Stimulated activated CD8-positive, alpha-beta memory T cell treated with anti-CD3 and anti-CD28 coated beads, Interleukin-15, amount 100 ng/mL, for 1 hour (primary cell): ENCODE measurements around the gene PVALEF.

ENCODE experiments used
- DNase-seq: peaks from one replicate; pipeline ENCODE4 v3.0.0-alpha.2; 2020; ENCODE audit warnings: low read depth

The PVALEF gene

DNA sequence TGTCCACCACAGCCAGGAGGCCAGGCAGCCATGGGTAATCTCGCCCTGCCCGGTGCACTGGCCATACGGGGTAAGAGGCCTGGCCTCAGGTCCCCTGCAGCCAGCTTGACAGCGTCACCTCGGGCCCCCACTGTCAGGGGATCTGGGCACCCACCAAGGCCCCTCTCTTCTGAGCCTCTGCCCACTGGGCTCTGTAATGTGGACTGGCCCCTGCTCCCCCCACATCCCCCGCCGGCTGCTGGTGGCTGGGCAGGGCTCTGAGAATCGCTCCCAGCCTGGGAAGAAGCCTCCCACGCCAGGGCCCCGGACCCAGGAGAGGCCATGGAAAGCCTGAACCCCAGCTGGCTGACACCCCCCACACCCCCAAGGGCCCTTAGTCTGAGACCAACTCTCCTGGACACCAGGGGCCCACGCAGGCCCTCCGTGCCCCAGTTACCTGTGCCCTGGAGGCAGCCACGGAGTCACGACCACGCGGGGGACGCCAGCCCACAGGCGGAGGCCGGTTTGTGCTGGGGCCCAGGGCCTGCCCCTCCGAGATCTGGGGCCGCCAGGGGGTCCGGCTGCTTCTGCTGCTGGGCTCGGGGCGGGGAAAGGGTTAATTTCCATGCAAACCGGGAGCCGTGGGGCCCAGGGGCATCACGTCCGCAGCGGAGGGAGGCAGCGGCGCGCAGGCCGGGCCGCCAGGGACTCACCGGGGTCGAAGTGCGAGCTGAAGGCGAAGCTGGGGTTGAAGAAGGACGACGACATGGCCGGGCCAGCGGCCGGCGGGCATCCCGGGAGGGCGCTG, at the start of gene PVALEF:
TSS of gene PVALEF (plus strand) at position 262 of the 787 bp plus-strand sequence. CDS start 15,720 bp downstream, outside the sequence.
- no peak for DNase-seq

DNA sequence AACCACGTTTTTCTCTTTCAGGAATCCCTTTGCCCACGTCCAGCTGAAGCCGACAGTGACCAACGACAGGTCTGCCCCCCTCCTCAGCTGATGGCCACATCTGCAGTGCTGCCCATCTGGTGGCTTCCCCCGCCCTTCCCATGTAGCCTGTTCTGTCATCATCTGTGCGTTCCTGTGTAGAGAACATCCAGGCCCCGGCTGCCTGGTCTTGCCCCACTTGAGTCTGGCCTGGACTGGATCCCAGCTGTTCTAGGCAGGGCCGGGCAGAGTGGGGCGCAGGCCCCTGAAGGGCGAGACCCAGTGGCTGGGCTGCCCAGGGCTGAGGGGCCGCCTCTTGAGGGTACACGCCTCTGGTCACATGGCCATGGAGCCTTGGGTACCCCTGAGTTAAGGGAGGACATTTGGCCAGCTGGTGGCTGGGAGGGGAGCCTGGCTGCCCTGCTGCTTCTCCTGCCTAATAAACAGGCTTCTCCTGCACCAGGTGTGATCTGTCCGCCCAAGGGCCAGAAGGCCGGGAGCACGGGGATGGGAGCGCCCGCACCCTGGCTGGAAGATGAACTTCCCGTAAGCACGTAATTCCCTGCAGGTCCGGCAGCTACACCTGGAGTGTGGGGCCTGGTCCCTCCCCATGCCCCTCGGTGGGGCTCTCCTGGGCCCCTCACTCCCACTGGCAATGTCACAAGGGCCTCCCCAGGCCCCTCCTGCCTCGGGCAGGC, 49.4 kb upstream of the PVALEF start:
- DNase-seq: no peak

DNA sequence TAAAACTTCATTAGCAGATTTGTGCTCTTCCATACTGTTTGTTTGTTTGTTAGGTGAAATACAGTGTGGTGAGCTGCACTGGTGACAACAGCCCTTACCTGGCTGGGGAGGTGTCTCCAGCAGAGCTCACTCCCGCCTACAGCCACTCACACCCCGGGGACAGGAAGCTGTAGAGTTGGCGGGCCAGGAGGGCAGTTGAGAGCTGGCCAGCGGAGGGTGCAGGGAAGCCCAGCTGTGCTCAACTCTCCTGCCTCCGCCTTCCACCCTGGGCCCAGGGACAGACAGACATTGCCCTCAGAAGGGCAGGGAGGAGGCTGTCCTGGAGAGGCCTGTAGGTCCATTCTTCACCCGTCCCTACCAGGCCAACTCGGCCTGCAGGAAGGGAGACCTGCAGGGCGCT, 48.6 kb upstream of the PVALEF start:
- no peak for DNase-seq

DNA sequence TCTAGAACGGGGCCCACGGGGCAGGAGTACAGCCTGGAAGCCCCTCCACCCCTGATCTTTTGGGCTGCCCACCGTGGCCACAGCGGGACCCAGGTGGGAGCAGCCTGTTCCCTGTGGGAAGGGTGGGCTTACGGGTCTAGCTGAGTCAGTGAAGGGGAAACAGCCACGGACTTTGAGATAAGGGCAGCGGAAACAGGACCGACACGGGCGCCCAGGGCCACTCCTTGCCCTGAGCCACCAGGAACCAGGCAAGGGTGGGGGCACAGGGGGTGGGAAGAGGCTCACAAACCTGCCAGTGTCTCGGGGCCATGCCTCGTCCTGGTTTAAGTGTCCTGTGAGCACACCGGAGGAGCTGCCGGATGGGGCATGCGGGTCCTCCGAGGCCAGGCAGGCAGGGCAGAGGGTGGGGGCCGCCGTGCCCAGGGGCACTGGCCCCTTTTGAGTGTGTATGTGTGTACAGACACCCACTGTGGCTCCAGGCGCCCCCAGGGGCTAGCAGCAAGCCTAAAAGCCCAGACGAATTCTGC, 47.6 kb upstream of the PVALEF start:
- no peak for DNase-seq

DNA sequence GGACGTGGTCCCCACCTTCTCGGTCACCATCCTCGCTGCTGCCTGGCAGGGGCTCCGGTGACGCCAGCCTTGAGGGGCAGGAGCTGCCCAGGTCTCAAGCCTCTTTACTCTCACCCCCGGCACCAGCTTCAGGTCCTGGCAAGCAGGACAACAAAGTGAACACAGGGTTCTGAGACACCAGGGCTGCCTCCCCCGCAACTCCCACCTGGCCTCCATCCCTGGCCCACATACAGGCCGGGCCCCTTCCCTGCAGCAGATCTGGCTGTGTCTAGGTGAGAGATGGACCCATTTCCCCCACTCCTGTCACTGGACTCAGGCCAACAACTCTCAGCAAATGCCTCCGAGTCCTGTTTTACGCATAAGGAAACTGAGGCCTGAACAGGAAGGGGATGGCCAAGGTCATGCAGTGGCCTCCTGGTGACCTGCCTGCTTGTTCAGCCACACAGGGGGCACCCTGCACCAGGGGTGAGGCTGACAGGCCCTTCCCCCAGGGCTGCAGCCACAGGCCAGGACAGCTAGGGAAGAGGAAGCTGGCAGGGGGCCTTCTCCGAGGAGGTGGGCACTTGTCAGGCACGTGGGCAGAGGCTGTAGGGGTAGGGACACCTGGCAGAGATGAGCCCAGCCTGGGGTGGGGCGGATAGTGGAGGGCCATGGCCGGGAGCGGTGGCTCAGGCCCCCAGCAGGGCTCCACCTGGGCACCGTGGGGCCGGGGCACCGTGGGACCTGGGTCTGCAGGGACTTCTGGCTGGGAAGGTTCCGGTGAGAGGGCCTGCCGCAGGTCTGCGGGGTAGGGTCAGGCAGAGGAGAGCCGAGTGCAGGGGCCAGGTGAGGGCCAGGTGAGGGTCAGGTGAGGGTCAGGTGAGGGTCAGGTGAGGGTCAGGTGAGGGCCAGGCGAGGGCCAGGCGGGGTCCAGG, 46.7 kb upstream of the PVALEF start:
- no peak for DNase-seq

DNA sequence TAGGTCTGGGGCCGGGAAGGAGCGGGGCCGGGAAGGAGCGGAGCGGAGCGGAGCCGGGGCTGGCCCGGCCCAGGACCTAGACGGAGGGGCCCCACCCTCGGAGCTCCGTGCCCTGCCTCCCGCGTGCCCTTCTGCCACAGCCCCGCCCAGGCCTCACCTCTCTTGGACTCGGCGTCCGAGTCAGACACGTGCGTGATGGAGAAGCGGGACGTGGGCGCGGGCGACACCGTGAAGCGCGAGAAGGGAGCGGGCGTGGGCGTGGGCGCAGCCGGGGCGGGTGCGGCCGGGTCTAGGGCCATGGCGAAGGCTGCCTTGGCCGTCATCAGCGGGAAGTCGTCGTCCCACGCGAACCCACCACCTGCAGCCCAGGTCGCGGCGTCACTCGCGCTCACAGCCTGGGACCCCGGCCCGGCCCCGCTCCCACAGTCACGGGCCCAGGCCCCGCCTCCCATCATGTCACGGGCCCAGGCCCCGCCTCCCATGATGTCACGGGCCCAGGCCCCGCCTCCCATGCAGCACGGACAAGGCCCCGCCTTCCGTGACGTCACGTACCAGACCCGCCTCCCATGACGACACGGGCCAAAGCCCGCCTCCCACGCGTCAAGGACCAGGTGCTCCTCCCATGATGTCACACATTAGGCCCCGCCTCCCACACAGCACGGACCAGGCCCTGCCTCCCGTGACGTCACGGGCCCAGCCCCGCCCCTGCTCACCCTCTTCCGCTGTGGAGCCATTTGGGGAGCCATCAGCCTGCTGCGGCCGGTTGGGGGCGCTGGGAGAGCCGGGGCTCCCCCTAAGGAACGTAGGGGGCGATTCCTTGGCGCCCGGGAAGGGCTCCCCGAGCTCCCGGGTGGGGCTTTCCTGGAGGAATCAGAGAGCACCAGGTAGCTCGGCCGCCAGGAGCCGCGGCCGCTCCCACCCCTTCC, 45.8 kb upstream of the PVALEF start:
- DNase-seq: peak; percentile 53

DNA sequence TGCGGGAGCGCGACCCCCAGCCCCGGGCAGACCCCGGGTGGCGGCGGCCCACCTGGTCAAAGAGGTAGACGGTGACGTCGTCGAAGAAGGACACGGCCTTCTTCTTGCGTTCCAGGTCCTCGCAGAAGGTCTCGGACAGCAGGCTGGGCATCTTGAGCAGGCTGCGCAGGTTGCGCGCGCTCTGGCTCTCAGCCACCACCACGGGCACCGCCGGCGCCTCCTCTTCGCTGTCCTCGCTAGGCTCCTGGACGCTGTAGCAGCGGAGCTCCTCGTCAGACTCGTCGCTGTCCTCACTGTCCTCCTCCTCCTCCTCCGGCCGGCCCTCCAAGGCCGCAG, 45.2 kb upstream of the PVALEF start:
- DNase-seq: no peak

DNA sequence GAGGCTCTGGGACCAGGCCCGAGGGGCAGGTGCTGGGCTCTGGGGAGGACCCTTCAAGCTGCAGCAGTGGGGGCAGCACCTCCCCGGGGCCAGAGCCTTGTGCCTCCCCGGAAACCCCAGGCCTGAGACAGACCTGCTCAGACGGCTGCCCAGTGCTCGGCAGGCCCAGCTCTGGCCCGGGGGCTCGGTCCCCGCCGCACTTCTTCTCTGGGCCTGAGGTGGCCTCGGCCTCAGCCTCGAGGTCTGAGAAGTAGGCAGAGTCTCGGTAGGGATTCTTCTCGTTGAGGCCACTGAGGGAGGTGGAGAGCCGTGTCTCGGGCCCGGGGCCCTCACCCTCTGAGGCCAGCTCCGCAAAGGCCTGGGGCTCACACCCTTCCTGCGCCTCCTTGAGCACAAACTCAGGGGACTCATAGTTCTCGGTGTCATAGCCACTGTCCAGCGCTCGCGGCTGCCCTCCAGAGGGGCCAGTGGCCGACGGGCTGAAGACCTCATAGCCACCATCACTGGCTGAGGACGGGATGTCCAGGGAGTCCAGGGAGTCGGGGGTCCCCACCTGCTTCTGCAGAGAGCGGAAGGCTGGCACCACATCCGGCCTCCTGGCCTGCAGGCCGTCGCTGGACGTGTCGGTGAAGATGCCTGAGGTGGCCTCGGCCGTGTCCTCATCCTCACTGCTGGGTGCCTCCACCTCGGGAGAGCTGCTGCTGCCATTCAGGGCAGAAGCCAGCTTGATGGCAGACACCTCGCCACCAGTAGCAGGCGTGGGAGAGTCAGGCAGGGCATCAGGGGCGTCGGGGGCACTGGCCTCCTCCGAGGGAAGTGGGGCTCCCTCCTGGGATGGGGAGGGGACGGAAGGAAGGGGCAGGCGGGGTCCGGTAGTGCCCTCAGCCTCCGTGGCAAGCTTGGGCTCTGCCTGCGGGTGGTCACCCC, 44.3 kb upstream of the PVALEF start:
- DNase-seq: no peak

DNA sequence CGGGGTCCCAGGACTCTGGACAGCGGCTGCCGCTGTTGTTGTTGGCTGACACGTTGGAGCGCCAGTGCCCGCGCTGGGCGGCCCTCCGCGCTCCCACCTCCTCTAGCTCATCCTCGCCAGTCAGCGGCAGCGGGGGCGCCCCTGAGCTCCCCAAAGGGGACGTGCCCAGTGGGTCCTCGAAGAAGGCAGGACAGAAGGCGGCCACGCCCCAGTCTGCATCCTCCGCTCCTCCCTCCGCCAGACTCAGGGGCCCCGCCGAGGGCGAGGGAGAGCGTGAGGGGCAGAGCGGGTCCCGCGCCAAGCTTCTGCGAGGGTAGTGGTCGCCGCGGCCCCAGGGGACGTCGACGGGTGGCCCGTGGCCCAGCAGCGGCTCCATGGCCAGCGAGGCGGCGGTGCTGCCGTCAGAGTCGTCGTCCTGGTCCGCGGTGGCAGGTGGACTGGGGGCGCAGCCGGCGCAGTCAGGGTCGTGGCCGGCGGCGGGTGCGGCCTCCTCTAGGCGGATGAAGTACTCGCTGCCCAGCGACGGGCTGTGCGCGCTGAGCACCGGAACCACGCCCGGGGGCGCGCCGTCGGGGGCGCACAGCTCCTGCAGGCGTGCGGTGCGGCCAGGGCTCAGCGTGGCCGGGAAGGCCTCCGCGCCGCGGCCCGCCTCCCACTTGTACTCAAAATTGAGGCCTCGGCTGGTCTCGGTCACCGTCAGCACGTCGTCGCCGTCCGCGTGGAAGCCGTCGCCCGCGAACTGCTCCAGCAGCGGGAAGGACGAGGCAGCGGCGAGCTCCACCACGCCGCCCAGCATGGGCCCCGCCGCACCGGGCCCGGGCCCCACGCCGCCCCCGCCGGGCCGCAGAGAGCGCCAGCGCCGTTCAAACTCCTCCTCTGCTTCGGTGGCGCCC, 43.2 kb upstream of the PVALEF start:
- no peak for DNase-seq

DNA sequence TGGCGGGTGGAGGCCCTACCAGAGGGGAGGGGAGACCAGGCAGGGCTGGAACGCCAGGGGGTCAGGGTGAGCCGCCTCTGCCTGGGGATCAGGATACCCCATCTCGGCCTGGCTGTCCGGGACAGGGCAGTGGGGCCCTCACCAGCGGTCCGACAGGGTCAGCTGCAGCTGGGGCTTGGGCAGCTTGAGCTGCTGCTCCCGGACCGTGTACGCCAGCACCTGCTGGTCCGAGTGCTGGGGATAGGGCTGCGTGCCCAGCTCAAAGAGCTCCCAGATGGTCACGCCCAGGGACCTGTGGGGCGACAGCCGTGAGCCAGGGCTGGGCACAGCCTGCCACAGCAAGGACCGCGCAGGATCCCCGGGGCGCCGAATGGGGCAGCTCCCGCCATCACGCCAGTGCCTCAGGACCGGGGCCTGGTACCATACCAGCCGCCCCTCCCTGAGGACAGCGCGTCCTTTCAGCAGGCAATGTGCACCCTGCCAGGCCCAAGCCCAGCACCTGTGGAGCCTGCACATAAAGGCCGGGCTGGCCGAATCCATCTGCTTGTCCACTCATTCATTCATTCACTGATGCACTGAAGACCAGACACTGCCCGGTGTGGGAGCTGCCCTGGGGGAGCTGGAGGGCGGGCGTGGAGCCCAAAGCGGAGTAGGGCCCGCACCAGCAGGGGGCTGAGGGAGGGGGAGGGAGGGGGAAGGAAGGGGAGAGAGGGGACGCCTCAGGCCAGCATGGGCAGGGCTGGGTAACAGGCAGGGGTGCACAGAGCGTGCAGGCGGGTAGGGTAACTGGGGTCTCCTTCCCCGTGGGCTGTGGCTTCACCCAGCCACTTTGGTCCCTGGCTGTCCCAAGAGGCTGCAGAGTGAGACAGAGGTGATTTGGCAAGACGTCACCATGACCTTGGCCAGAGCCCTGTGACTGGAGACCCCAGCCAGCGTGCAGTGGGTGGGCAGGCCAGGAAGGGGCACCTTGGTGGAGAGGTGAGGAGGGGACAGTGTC, 42.0 kb upstream of the PVALEF start:
- DNase-seq: no peak

DNA sequence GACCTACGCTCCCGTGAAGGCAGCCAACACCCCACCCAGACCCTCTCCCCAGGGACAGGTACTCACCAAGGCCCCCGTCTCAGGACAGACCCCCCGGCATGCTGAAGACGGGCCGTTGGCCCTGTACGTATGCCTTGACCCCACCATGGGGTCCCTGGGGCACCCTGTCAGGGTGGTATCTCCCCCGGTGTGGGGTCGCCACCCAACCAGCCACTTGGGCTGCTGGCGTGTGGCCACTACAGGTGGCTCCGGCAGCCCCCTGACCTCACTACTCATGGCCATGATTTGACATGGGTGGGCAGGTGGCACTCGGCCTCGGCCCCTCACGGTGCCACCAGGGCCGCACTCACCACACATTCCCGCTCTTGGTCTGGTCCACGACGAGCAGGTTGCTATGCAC, 40.9 kb upstream of the PVALEF start:
- DNase-seq: no peak

DNA sequence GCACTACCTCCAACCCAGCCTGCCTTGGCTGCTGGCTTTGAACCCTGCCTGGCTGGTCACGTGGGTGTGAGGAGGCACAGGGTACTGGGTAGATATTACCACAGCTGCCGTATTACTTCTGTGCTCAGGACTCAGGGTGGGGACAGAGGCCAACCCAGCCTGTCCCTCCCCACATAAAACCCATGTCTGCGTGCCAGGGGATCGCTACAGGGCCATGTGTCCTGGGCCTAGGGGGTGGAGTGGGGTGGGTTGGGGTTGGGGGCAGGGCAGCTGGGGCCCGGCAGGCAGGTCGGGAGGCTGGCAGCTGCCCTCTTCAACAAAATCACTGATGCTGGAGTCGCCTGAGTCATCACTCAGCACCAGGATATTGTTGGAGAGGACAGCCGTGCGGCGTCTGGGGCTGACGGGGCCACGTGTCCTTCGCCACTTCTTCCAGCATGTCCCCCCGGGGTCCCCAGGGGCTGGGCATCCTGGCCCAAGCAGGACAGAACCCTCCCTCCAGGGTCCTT, 39.7 kb upstream of the PVALEF start:
- no peak for DNase-seq

DNA sequence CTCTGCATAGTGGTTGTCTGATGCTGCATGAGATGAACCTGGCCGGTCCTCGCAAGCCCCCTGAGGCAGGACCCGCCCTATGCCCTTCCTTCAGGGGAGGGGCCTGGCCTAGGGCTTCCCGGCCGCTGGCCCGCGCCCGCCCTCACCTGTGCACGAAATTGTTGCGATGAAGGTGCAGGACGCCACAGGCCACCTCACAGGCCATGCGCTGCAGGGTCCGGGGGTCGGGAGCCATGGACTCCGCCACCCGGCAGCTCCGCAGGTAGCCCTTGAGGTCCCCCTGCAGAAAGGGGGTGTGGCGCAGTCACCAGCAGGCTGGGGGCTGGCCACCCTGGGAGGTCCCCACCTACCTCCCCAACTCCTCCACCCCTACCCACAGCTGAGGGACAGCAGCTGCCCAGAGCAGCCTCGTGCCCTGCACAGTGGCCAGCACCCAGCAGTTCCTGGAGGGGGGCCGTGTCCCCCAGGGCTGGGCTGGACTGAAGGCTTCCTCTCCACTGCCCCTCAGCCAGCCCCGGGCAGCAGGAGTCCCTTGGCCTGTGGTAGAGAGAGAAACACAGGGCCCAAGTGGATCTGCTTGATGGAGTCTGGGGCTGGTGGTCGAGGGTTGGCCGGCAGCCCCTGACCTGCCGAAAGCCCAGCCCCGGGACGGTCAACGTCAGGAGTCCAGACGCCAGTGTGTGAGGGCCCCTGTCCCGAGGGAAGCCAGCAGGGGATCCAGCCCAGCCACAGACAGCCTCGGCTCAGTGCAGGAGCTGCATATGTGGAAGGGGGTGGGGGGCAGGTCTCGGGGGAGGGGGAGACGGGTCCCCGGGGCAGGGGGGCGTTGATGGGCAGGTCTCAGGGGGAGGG, 38.8 kb upstream of the PVALEF start:
- DNase-seq: no peak

DNA sequence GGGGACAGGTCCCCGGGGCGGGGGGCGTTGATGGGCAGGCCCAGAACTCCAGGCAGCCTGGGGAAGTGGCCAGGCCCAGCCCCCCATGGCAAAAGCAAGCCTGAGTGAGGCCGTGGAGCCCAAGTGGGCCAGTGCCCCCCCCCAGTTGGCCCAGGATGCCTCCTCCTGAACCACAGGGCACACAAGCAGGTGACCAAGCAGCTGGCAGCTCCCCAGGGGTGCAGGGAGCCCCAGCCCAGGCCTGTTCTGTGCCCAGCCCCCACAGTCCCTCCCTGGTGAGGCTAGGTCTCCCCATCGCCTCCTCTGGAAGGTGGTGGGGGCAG, 38.2 kb upstream of the PVALEF start:
- DNase-seq: no peak

DNA sequence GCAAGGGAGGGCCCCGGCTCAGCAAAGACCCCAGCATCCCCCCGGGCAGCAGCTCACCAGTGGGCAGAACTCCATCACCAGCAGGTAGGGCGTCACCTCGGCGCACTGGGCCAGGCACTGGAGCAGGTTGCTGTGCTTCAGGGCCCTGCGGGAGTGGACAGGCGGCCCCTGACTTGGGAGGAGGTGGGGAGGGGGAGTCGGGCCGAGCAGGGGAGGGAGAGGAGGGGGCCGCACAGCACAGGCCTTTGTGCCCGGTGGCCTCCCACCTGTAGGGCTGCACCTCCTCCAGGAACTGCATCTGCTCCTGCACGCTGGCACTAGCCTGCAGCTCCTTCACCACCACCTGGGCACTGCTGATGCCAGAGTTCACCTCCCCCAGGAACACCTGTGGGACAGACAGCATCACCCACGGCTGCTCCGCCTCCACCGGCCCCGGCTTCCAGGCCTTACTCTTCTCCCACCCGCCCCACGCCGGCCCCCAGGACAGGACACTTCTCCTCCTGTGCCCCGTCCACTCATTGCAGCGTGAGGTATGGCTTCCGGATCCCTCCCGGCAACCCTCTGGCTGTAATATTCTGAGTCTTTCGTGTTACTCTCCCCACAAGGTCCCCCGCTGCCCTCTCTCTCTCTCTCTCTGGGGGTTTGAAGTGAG, 37.7 kb upstream of the PVALEF start:
- DNase-seq: no peak

DNA sequence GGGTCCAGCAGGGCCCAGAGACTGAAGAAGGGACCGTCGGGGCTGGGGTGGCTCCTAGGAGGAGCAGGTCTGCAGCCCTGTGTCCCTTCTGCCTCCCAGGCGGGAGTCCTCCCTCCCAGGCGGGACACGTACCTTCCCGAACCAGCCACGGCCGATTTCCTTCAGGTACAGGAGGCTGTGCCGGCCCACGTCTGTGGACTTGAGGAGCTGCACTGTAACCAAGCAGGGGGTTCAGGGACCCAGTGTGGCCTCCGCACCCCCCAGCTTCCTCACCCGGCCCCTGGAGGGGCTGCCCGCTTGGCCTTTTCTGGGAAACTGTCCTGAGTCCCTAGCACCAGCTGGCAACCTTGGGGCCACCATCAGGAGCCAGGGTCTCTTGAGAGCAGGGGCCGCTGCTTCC, 37.0 kb upstream of the PVALEF start:
- no peak for DNase-seq
